GM21825 (cell line): ENCODE measurements around the gene CHDH.

Experiments used
- ATAC-seq: cut with Tn5 transposase; IDR thresholded peaks from one replicate; pipeline ENCODE4 v1.9.1; 2021; ENCODE audit warnings: mild to moderate bottlenecking, moderate library complexity; ENCODE audit not compliant: unreplicated experiment

CHDH gene

GRCh38 chr3:53846134-53846850 lies at the start of gene CHDH, which contains the start of gene IL17RB:
Gene CHDH (minus strand): TSS chr3:53846419. CDS start chr3:53824008, 22,411 bp downstream.
Gene IL17RB (plus strand): TSS chr3:53846568. CDS start chr3:53846589, 21 bp downstream.
- peak; percentile 51 for ATAC-seq

GRCh38 chr3:53892286-53892637 lies 46.0 kb upstream of the CHDH start:
- ATAC-seq: no peak

DNA sequence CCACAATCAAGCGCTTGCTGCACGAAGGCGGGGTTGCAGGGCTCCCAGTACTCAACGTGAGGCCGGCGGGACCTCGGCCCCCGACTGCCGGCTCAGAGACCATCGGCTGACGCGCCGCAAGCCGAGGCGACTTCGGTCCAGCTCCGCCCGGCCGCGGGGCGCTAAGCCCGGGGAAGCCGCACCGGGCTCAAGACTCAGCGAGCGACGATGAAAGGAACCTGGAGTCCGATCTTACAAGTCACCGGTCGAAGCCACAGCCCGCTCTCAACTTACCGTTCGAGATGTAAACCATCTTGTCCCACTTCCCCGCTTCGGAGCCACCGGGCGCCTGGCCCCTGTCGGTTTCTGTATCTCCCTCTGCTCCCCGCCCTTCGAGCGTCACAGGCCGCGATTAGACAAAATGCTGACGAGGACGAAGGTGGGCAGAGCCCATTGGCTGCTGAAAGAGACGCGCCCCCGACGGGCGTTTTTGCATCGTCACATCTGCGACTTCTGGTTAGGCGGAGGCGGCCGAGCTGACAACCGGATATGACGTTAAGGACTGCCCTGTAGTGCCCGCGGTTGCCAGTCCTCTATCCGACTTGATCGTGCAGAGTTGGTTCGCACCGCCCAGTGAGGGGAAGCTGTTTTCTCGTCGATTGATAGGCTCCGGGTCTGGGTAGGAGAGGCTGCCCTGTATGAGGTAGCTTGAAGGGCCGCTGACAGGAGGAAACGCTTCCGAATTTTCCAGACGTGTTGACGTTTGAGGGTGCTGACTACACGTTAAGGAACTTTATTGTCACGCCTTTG lies 45.5 kb upstream of the CHDH start, which contains the start of gene SELENOK:
TSS of gene SELENOK (minus strand) at position 363 of the 789 bp plus-strand sequence.
- ATAC-seq: peak; percentile 97

DNA sequence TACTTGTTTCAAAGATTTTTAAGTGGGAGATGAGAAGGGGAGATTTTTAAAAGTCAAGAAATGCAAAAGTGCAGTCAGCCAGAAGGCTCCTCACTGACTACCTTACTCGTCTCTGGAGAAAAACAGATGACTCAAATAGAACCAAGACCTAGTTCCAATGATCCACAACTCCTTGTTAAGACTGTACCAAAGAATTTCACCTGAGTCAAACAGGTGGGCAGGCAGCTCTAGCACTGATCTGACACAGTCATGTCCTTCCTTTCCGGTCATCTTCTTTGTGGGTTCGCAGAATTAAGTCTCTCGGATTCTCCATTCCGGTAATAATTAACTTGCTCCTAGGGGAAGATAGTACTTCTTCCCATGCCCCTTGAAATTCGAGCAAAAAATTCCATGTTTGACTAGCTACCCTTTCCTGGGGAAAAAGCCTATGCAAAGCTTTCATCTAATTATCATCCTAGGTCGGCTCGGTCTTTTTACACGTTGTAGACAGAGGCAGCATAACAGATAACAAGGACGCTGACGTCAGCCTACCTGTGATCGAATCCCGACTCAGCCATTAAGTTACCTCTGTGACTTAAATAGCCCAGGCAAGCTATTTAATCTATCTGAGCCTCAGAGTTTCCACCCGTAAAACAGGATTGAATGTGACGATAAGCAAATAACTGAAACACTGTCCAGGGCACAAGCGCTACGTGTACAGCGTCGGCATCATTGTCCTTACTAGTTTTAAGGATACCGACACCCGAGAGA lies 44.7 kb upstream of the CHDH start:
- ATAC-seq: no peak

DNA sequence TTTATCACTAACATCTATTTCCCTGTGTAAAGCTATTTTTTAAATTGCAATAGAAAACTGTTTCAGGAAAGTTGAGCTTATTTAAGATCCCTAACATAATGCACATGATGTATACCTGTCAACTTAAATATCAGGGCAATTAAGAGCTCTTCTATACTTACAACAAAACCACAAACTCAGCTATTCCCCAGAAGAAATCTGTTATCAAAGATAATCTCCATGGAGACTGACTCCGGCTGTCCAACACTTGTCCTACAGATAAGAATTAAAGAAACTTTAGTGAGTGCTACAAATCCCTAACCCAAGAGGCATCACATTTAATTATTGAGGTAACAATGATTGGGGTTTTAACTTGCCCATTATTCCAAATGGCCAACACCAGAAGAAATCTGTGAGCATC lies 42.0 kb upstream of the CHDH start:
- ATAC-seq: no peak

- no peak for ATAC-seq
Measured at GRCh38 chr3:53887446-53887845, 41.2 kb upstream of the CHDH start.

GRCh38 chr3:53885239-53885638 lies 39.0 kb upstream of the CHDH start:
- ATAC-seq: no peak

GRCh38 chr3:53884623-53885022 lies 38.4 kb upstream of the CHDH start:
- no peak for ATAC-seq

DNA sequence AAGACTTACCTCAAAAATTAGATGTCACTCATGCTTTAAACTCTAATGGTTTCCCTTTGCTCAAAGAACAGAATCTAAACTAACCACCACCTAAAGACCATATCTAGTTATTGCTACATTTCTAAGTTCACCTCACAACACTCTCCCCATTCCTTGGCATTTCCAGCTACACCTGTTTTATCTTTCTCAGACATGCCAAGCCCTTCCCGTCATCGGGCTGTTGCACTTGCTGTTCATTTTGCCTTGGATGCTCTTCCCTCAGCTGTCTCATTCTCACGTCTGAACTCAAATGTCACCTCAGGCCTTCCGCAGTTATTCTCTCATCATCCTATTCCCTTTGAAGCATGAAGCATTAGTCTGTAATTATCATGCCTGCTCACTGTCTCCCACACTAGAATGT lies 36.8 kb upstream of the CHDH start:
- ATAC-seq: no peak

GRCh38 chr3:53881691-53882593 lies 35.7 kb upstream of the CHDH start, which contains the start of gene ACTR8:
Gene ACTR8 (minus strand): TSS chr3:53882152. CDS start chr3:53882101, 51 bp downstream.
- peak; percentile 87 for ATAC-seq

DNA sequence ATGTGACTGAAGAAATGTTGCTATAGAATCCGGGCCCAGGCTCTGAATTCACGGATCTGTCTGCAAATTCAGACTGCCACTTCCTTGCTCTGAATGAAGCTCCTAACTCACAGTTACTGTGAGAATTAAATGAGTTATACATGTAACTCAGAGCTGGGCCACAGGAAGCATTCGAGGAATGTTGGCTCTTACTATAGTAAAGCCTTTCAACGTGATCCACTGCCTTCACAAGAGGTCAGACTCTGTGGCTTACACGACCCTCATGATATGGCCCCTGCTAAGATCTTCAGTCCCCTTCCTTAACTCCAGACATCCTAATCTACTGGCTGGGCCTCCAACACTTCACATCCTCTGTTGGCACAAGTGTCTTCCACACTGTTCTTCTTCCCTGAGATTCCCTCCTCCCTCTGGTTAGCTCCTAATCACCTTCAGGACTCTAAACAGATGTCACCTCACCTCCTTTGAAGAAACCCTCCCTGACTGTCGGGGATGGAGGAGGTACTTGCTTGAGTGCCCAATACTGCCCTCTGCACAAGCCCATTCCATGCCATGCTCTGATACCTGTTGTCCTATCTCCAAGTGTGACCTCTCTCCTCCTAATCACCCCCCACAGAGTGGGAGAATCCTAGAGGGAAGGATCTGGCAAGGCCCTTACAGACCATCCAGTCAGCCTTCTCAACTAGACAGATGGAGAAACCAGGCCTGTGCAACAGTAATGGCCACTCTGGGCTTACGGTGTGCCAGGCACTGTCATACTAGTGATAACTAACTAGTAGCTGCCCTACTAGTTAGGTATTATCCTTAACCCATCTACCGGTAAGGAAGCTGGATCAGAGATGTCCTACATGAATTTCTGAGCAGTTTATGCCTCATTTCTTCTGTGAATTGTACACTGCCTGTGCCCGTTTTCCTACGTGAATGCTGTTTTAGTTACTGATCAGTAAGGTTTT lies 34.5 kb upstream of the CHDH start:
- no peak for ATAC-seq

GRCh38 chr3:53865732-53866499 lies 19.7 kb upstream of the CHDH start:
- no peak for ATAC-seq

- ATAC-seq: no peak
Measured at GRCh38 chr3:53863145-53863544, 16.9 kb upstream of the CHDH start.

DNA sequence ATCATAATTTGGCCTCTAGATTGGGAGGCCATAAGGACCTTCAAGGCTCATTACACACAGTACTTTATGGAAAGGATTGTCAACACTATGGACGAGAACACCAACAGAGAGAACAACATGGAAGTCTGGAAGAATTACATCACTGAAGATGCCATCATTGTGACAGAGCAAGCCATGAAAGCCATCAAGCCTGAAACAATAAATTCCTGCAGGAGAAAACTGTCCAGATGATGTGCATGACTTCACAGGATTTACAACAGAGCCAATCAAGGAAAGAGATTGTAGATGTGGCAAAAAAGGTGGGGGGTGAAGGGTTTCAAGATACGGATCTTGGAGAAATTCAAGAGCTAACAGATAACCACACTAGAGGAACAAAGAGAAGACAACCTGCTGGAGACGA lies 16.0 kb upstream of the CHDH start:
- ATAC-seq: no peak

- no peak for ATAC-seq
Measured at GRCh38 chr3:53860196-53860595, 14.0 kb upstream of the CHDH start.

DNA sequence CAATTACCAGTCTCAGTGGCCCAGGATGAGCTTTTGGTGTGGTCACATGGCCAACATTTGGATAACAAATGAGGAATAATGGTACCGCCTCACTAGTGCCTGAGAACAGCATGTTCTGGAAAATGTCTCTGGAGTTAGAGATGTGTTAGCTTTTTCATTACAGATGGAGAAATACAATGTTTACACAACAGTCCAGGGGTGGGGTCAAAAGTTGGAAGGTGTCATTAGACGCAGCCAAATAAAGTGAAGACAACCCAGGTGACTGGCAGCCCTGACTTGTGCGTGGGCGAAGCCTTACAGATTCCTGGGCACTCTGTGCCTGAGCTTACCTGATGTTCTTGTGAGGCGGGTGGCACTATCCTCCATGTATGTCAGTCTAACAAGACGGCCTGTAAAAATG lies 13.0 kb upstream of the CHDH start:
- no peak for ATAC-seq

GRCh38 chr3:53858096-53858741 lies 12.0 kb upstream of the CHDH start:
- no peak for ATAC-seq

DNA sequence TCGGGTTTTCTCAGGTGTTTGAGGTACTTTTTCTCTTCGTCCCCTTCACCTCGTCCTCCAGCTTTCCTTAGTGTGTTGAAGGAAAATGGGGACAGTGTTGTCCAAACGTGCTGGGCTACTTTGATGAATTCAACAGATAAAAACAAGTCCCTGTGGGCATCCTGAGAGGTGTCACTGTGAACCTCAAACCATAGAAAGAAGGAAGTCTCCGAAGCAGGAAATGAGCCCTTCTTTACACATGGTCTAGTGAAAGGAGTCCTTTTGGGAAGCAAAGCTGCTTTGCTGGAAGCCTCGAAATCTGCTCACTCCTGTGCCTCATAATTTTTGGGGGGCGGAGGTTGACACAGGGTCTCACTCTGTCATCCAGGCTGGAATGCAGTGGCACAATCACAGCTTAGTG lies 10.7 kb upstream of the CHDH start:
- ATAC-seq: no peak
